Large intestine (tissue), 3 donors: ENCODE results near the gene KDM5B. TPM values are rescaled to one million over a fixed set of nuclear protein-coding genes. Genes with fewer than 3 reads are reported as not detected.
"Not testable (repeated sequence)": the region's sequence is repeated elsewhere in the genome, so short reads cannot be mapped to it uniquely, and the experiment has no call there.

ENCODE experiments used
- DNase-seq, 2 donors: peaks; one replicate each; pipeline versions ENCODE4 v3.0.0 to v3.0.0-alpha.2; 2013
- H3K27ac ChIP-seq: one replicate; pipeline ENCODE4 v1.5.1; 2013; ENCODE audit warnings: low read length
- H3K27me3 ChIP-seq: 2 replicates; pipeline ENCODE4 v1.6.1; 2013; ENCODE audit warnings: low read length; ENCODE audit not compliant: control insufficient read depth, insufficient read depth
- H3K36me3 ChIP-seq: 2 replicates; pipeline ENCODE4 v1.6.1; 2013; ENCODE audit warnings: low read length; ENCODE audit not compliant: control insufficient read depth, insufficient read depth
- H3K4me1 ChIP-seq: one replicate; pipeline ENCODE4 v1.6.1; 2013; ENCODE audit warnings: low read length; ENCODE audit not compliant: control insufficient read depth, insufficient read depth
- H3K4me3 ChIP-seq: one replicate; pipeline ENCODE4 v1.5.1; 2013; ENCODE audit warnings: low read length
- H3K9me3 ChIP-seq: one replicate; pipeline ENCODE4 v1.6.1; 2013; ENCODE audit warnings: mild to moderate bottlenecking, low read depth, low read length, moderate library complexity; ENCODE audit not compliant: control insufficient read depth
- WGBS: methylation state at CpG from one replicate; pipeline ENCODE4 v1.1.5; 2013; ENCODE audit warnings: low lambda C conversion rate; ENCODE audit not compliant: insufficient coverage; 5-methylcytosine and 5-hydroxymethylcytosine counted together
- polyA plus RNA-seq: library from polyadenylated mRNA; unstranded; fragments of 120-200 nt; gene quantifications from one replicate; pipeline ENCODE4 v1.2.1, GENCODE V29; 2013

The KDM5B gene
- polyA plus RNA-seq, 1 donor: 39.7 TPM

DNA sequence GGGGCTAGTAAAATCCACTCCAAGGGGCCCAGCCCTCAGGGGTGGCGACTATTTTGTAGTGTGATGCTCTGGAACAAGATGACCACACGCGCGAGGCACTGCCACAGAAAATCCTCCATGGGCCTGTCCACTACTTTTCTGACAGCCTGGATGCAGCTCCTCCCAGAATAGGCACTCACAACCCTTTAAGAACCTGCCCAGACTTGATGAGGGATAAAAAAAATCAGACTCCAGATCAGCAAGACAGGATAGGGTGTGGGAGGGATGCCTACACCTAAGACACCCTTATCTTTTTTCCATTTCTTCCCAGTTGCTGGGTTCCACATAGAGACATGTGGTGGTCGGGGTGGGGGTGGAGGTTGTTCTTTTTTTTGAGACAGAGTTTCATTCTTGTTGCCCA, 36.0 kb upstream of the KDM5B start:
- no peaks in the 10 kb centered on the region for H3K27me3 ChIP-seq
- WGBS: no CpG with 5 or more reads among the region's 5 CpGs
- H3K36me3 ChIP-seq: no peaks in the 10 kb centered on the region
- no peaks in the 10 kb centered on the region for H3K9me3 ChIP-seq
- no peak for DNase-seq
- H3K4me1 ChIP-seq: no peaks in the 10 kb centered on the region
- H3K27ac ChIP-seq: no peak overlapping the region
- no peak overlapping the region for H3K4me3 ChIP-seq

DNA sequence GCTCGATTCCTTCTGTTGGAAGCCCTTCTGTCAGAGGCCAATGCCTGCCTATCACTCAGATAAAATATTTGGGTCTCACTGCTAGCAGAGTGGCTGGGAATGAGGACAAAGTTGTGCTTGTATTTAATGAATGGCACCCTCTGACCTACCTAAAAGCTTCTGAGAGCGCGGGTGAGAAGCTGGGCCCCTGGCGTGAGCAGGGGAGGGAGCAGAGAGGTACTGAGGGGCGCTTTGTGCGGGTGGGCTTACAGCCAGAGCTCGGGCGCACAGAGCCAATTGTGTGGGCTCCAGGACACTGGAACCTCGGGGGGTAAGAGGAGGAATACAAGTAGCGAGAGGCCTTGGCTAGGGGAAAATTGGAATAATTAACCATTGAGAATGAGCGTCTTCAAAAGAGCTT, 34.9 kb upstream of the KDM5B start:
- 100% methylated on average over 1 of the region's 11 CpGs for WGBS
- no peaks in the 10 kb centered on the region for H3K36me3 ChIP-seq
- H3K4me3 ChIP-seq: no peak overlapping the region
- H3K9me3 ChIP-seq: no peaks in the 10 kb centered on the region
- no peaks in the 10 kb centered on the region for H3K27me3 ChIP-seq
- H3K27ac ChIP-seq: no peak overlapping the region
- no peak for DNase-seq
- H3K4me1 ChIP-seq: no peaks in the 10 kb centered on the region

DNA sequence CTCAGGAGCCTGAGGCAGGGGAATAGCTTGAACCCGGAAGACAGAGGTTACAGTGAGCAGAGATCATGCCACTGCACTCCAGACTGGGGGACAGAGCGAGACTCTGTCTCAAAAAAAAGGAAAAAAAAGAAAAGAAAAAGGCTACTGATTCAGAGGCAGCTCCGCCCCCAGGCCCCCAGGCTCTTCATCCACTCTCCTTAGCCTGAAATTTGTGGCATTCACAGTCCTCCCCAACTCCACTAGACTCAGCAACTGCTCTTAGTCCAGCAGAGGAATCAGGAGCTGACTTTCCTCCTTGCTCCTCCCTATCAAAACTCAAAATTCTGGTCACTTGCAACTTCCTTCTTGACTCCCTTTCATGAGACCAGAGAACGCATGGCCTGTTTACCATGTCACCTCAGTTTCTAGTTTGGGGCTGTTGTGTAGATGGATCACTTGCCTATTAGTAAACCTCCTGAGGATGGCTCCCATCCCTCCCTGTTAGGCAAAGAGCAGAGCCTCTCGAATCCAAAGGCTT, 29.6 kb upstream of the KDM5B start:
- H3K27ac ChIP-seq: no peak overlapping the region
- H3K27me3 ChIP-seq: no peaks in the 10 kb centered on the region
- H3K4me1 ChIP-seq: peaks cover 3% of the 10 kb centered on the region
- no peaks in the 10 kb centered on the region for H3K9me3 ChIP-seq
- H3K4me3 ChIP-seq: no peak overlapping the region
- H3K36me3 ChIP-seq: no peaks in the 10 kb centered on the region
- 83% methylated on average over 1 of the region's 5 CpGs for WGBS
- no peak for DNase-seq

DNA sequence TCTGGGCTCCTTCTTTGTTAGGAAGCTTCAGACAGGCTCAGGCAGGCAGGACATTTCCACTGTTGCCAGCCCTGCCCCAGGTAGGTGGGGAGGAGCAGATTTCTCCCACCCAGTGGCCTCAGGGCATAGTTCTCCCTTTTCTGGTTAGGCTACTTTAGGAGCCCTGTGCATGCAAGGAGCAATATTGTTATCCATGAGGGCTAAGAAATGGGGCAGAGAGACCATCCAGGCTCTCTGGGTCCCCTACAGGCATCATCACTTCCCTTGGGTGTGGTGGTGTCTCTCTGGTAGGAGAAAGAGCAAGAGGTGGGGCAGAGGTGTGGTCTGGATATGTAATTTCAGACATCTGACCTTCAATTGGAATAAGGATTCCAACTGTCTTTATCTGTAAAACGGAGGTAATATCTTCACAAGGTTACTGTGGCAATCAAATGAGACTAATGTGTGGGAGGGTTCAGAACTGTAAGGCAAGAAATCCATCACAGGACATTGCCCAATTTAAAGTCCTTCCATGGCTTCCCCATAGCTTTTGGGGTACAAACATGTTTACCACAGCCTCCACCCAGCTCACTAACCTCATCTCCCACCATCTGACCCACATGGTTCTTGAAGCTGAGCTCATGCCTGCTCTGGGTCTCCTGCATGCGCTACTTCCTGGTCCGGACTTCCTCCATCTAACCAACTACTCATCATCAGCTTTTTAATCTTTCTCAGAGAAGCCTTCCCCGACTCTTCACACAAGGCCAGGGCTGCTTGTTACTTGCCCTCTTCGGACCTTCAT, 28.6 kb upstream of the KDM5B start:
- 70% methylated on average over 5 of the region's 5 CpGs for WGBS

DNA sequence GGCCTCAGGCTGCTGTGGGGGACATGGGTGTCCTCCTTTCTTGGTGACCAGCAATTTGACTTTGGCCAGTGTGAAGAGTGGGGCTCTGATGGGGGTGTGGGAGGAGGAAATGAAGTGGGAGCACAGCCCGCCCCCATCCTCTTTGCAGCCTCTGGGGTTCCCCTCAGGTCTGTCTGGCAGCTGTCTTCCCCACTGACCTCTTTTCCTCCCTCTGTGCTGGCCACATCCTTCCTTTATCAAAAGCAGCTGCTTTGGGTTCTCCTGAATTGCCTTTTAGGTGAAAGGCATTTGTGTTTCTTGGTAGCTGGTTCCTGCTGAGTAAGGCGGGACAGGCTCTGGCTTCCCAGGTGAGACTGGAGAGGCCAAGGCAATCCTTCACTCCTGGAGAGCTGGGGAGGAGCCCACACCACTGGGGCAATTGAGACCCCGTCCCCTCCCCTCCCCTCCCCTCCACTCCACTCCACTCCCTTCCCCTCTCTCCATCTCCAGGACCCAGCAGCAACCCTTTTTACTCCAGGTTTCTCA, 27.4 kb upstream of the KDM5B start:
- Histone ChIP-seq H3K4me1 (peaks cover 3% of the 10 kb centered on the region), H3K4me3 (no peak overlapping the region), H3K9me3 (no peaks in the 10 kb centered on the region), H3K36me3 (no peaks in the 10 kb centered on the region), H3K27ac (no peak overlapping the region), H3K27me3 (no peaks in the 10 kb centered on the region)
- WGBS: no CpG with 5 or more reads among the region's 3 CpGs
- DNase-seq: no peak

More for the DNA sequence above, 28.6 kb upstream of the KDM5B start:
- H3K4me1 ChIP-seq: peaks cover 3% of the 10 kb centered on the region
- no peak overlapping the region for H3K4me3 ChIP-seq
- H3K9me3 ChIP-seq: no peaks in the 10 kb centered on the region
- no peaks in the 10 kb centered on the region for H3K36me3 ChIP-seq
- no peaks in the 10 kb centered on the region for H3K27me3 ChIP-seq
- no peak overlapping the region for H3K27ac ChIP-seq
- no peak for DNase-seq

DNA sequence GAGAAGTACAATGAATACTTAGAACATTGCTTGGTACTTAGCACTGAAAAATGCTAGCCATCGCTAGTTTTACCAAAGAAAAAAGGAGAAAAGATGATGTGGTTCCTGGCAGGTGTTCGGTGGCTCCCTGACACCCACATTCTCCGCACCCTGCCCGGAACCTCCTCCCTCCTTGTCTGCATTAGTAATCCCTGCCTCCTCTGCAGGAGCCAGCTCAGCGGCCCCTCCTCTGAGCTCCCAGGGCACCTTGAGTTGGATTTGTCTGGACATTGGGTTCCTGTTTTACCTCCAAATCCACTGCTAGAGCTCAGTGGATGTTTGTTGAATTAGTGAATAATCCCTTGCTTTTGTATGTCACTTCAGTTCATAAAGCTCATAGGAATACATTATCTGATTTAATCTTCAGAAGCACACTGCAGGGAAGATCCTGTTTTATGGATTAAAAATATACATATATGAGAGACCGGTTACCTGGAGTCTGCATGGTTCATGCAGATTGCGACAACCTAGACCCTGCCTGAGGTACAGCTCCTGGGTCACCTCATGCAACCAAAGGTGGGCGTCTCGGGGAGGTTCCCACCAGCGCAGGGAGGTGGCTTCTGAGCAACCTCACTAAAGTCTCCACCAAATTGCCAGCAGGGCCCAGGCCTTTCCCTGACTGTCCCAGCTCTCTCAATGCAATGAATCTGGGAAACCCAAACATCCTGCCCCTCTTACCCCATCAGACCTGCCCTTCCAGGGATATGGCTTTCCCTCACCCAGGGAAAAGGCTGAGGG, 26.7 kb upstream of the KDM5B start:
- H3K4me1 ChIP-seq: peaks cover 3% of the 10 kb centered on the region
- H3K9me3 ChIP-seq: no peaks in the 10 kb centered on the region
- H3K27ac ChIP-seq: no peak overlapping the region
- no peak for DNase-seq
- H3K27me3 ChIP-seq: no peaks in the 10 kb centered on the region
- no peak overlapping the region for H3K4me3 ChIP-seq
- H3K36me3 ChIP-seq: no peaks in the 10 kb centered on the region
- WGBS: no CpG with 5 or more reads among the region's 10 CpGs

DNA sequence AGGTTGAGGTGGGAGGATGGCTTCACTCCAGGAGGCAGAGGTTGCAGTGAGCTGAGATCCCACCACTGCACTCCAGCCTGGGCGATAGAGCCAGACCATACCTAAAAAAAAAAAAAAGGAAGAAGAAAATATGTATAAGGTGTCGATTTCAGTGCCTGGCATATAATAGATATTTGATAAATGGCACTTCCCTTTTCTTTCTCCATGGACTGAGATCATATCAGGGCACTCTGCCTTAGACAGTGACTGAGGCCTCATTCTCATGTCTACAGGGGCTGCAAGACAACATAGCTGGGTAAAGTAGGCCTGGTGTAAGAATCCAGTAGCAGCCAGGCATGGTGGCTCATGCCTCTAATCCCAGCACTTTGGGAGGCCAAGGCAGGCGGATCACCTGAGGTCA, 23.7 kb upstream of the KDM5B start:
- H3K9me3 ChIP-seq: no peaks in the 10 kb centered on the region
- H3K27me3 ChIP-seq: no peaks in the 10 kb centered on the region
- no CpG with 5 or more reads among the region's 3 CpGs for WGBS
- no peak overlapping the region for H3K4me3 ChIP-seq
- H3K27ac ChIP-seq: no peak overlapping the region
- DNase-seq: no peak
- peaks cover under 1% of the 10 kb centered on the region for H3K4me1 ChIP-seq
- H3K36me3 ChIP-seq: no peaks in the 10 kb centered on the region

DNA sequence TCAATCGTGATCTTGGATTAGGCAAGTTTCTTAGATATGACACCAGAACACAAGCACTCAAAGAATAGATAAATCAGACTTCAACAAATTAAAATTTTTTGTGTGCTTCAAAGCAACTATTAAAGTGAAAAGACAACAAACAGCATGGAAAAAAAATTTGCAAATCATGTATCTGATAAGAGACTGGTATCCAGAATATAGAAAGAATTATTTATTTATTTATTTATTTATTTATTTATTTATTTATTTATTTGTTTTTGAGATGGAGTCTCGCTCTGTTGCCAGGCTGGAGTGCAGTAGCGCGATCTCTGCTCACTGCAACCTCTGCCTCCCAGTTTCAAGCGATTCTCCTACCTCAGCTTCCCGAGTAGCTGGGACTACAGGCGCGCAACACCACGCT, 21.0 kb upstream of the KDM5B start:
- not testable (repeated sequence) for H3K36me3 ChIP-seq, H3K4me3 ChIP-seq, H3K27me3 ChIP-seq, DNase-seq, H3K4me1 ChIP-seq, H3K9me3 ChIP-seq, H3K27ac ChIP-seq
- 97% methylated on average over 3 of the region's 9 CpGs for WGBS

DNA sequence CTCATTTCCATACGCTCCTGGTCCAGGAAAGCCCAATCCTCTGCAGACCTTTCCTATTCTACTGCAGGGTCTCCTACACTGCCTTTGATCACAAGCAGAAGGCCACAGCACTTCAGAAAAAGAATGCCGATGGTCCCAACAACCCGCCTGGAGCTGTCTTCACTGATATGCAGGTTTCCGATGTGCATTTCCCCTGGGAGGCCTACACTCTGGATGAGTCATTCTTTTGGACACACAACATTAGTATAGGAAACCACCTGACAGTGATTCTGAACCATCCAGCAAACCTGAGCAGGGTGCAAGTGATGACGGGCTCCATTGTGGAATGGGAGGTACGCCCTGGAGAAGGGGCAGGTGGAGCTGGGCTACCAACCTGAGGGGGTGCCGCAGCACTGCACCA, 17.5 kb upstream of the KDM5B start:
- no peaks in the 10 kb centered on the region for H3K36me3 ChIP-seq
- H3K27ac ChIP-seq: no peak overlapping the region
- no peak for DNase-seq
- H3K27me3 ChIP-seq: peaks cover 2% of the 10 kb centered on the region
- WGBS: no CpG with 5 or more reads among the region's 7 CpGs
- H3K4me1 ChIP-seq: no peaks in the 10 kb centered on the region
- no peak overlapping the region for H3K4me3 ChIP-seq
- no peaks in the 10 kb centered on the region for H3K9me3 ChIP-seq

DNA sequence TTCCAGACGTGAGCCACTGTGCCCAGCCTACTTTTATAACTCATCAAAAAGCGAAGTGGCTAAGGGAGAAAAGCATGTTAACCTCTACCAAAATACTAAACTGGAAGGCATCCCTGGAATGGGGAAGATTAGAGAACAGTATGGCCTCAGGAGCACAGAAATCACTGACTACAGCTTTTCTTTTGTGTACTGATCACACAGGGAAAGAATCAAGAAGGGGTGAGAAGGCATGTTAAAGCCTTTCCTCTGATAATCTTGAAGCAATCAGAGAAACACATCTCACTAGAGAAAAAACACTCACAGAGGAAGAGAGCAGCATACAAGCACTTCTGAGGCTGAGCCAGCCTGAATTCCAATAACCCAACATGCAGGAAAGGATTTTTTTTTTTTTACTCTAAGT, 13.2 kb upstream of the KDM5B start:
- no peak overlapping the region for H3K27ac ChIP-seq
- DNase-seq: no peak
- WGBS: no CpG with 5 or more reads among the region's 2 CpGs
- no peaks in the 10 kb centered on the region for H3K4me1 ChIP-seq
- H3K4me3 ChIP-seq: no peak overlapping the region
- H3K27me3 ChIP-seq: peaks cover 5% of the 10 kb centered on the region
- H3K36me3 ChIP-seq: no peaks in the 10 kb centered on the region
- H3K9me3 ChIP-seq: no peaks in the 10 kb centered on the region
